ENCODE data around the gene ZNF282.
A peak's percentile ranks its signal among the peaks of the same experiment; 100 is the strongest.

The ZNF282 gene

GRCh38 chr7:149194799-149195179, 557 bp upstream of the ZNF282 start:
- no peak for DNase-seq

GRCh38 chr7:149196151-149196704, 882 bp downstream of the ZNF282 start:
- peak; percentile 50 for DNase-seq

- DNase-seq, result no peak
Observed at GRCh38 chr7:149196705-149197171, 1.4 kb downstream of the ZNF282 start.

GRCh38 chr7:149197675-149198074, 2.3 kb downstream of the ZNF282 start:
- DNase-seq, result no peak

GRCh38 chr7:149198161-149198816, 2.9 kb downstream of the ZNF282 start:
- no peak for DNase-seq

GRCh38 chr7:149199234-149199995, 4.1 kb downstream of the ZNF282 start:
- no peak for DNase-seq

GRCh38 chr7:149202831-149203231, 7.5 kb downstream of the ZNF282 start:
- no peak for DNase-seq

GRCh38 chr7:149205690-149206381, 10.5 kb downstream of the ZNF282 start:
- DNase-seq, result no peak

- DNase-seq, result no peak
Observed at GRCh38 chr7:149207324-149208035, 12.1 kb downstream of the ZNF282 start.

- no peak for DNase-seq
Observed at GRCh38 chr7:149209518-149210269, 14.3 kb downstream of the ZNF282 start.

- DNase-seq, result no peak
Observed at GRCh38 chr7:149210551-149210950, 15.2 kb downstream of the ZNF282 start.

GRCh38 chr7:149214020-149214720, 18.8 kb downstream of the ZNF282 start:
- DNase-seq, result no peak

GRCh38 chr7:149216402-149216801, 21.1 kb downstream of the ZNF282 start:
- no peak for DNase-seq

GRCh38 chr7:149217570-149217969, 22.2 kb downstream of the ZNF282 start:
- no peak for DNase-seq

GRCh38 chr7:149218469-149219420, 23.4 kb downstream of the ZNF282 start:
- no peak for DNase-seq

GRCh38 chr7:149220534-149220933, 25.2 kb downstream of the ZNF282 start:
- DNase-seq, result no peak

GRCh38 chr7:149223176-149223575, 27.8 kb downstream of the ZNF282 start:
- DNase-seq, result no peak

- DNase-seq, result no peak
Observed at GRCh38 chr7:149223761-149224160, 28.4 kb downstream of the ZNF282 start.

GRCh38 chr7:149224352-149224751, 29.0 kb downstream of the ZNF282 start:
- DNase-seq, result no peak

GRCh38 chr7:149225106-149225505, 29.8 kb downstream of the ZNF282 start:
- DNase-seq, result no peak

Measured in right forelimb (tissue), 1 donor.